ENCODE results near the gene MRPL2.
"Not testable (repeated sequence)": the region's sequence is repeated elsewhere in the genome, so short reads cannot be mapped to it uniquely, and the experiment has no call there.

MRPL2 gene

DNA sequence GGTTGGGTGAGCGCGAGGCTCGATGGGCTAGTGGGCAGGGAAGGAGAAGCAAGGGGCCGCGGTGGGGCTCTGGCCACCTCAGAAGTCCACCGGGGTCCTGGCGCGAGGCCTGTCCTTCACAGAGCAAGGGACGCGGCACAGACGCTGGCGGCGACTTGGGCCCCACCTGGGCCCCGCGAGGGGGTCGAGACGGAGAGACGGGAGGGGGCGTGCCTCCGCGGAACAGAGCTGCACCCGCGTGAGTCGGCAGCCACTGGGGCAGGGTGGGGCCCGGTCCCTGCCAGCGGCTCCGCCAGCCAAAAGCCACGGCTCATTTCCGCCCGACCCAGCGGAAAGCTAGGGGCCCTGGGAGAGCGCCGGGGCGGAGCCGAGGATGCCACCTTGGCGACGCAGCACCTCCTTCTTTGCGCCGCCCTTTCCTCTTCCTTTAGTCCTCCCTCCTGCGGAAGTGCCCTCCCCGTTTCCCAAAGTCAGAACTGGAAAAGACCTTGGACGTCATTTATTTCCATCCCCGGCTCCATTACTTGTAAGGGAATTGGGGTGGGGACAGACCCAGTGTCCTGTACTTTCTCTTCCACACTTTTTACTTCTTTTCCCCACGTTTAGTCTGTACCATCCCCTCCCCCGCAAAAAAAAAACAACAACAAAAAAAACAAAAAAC lies 5.6 kb downstream of the MRPL2 start, which contains the start of gene CUL7:
Gene CUL7, minus strand, starts transcription at position 307 of the 661 bp plus-strand sequence. CDS start 1,063 bp downstream, outside the sequence.
- DNase-seq (ENCODE audit: low spot score) (peak; percentile 83), FAIRE-seq (peak; percentile 66)

DNA sequence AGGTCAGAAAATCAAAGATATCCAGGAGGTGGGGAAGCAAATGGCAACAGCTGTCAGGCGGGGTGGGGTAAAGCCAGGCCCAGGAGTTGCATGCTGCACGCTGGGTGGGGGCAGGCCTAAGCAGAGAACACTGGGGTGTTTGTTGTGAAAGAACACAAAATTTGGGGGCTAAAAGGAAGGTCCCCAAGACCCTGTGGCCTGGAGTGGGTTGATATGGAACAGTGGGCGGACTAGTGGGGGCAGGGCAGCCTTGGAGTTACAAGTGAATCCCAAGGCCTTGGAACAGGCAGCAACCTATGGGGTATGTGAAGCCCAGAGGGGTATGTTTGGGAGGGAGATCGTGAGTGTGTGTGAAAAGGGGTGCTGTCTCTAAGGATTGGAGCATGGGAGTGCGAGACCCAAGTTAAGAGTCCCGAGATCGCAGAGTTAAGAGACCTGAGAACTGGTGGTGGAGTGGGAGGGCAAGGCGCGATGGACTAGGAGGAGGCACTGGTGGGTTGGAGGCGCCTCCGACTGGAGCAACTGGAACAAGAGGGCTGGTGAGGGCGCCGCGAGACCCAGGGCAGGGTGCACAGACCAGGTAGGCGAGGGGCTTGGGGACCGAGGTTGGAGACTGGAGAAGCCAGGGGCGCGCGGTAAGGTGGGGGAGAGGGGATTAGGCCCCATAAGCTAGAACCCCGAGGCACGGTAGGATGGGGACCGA lies 6.2 kb downstream of the MRPL2 start:
- FAIRE-seq (no peak), DNase-seq (ENCODE audit: low spot score) (no peak)

DNA sequence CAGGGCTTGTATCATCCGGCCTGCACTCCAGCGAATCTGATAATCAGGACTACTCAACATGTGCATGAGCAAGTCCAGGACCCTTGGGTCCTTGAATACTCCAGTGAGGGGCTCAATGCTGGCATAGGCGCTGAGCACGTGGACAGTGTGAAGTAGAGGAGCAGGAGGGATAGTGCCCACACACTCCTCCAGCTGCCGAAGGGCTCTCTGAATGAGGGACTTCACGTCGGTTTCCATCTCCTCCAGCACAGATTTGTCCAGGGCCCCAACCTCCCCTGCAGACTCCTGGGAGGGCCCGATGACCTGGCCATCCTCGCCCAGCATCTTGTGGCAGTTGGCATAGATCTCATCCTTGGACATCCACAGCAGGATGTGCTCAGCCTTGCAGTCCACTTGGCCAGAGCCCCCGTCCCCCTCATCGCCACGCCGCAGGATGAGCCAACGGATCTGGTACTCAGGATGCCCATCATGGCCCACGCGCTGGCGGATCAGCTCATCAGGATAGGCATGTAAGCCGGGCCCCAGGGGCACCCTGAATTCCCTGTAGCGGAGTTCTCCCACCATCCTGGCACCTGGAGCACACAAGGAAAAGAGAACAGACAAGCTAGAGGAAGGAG lies 6.9 kb downstream of the MRPL2 start:
- no peak for FAIRE-seq
- no peak for DNase-seq (ENCODE audit: low spot score)

DNA sequence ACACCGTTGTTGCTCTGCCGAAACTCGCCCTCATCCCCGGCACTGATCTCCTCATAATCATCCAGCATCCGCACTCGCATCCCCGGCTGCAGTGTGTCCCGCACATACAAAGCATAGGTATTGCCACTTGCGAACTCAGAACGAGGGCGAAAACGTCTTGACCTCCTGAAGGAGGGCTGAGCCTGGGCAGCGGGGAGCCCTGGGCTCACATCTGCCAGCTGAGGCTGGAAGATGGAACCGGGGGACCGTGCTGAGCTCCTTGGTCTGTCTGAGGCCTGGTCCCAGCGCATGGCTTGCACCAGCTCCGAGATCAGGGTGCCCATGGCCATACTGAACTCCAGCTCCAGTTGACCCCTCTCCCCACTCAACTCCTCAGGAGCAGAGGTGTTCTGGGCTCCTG lies 8.3 kb downstream of the MRPL2 start:
- DNase-seq (ENCODE audit: low spot score) (no peak), FAIRE-seq (no peak)

DNA sequence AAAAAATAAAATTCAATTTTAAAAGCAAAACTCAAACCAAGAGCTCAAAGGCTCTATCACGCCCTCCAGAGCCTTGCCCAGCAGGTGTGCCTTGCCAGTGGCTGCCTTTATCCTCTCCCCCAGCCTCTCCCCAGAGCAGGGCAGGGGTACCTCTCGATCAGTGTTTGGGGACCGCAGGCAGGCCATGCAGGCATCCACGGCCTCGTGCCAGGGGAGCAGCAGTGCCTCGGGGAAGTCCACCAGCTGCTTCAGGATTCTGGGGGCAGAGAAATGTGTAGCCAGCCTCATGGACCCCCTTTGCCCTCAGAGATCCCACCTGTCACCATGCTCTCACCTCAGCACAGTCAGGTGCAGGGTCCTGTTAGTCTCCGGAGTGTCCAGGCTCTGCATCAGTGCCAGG lies 11.2 kb downstream of the MRPL2 start:
- no peak for DNase-seq (ENCODE audit: low spot score)
- no peak for FAIRE-seq

DNA sequence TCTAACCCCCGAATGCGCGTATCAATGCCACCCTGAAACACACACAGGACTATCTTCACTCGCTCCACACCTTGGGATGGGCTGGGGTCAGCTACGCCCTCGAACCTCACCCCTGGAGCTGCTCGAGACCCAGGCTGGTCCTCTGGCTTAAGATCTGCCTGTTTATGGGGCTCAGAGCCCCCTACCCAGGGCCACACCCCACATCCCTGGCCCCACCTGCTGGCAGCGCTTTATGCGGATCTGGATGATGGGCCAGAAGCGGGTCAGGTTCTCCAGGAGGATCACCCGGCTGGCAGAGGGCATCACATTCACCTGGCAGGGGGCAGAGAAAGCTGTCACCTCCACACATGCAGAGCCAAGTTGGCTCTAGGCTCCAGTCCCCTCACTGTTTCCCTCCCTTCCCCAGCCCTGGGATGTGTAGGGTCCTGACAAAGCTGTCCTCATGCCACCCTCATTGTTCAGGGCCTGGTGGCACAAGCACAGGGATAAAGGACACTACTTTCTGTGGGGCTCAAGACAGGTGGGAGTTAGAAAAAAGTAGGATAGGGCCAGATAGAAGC lies 13.8 kb downstream of the MRPL2 start:
- FAIRE-seq = no peak
- no peak for DNase-seq (ENCODE audit: low spot score)

DNA sequence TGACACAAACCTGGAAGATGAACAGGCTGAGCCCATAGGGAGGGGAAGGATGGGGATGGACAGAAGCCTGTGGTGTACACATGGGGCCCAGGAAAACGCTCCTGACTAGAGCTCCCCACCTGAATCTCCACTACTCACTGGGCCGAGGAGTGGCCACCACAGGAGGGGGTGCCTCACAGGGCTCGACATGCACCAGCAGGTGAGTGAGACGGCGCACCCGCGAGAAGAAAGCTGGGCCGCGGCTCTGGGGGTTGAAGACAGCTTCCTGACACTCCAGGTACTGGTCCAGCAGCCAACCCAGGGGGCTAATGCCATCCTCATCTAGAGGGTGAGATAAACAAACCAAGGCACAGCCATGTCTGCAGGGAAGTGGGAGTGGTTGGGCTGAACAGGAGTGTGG lies 15.9 kb downstream of the MRPL2 start:
- DNase-seq (ENCODE audit: low spot score) (no peak), FAIRE-seq (no peak)

DNA sequence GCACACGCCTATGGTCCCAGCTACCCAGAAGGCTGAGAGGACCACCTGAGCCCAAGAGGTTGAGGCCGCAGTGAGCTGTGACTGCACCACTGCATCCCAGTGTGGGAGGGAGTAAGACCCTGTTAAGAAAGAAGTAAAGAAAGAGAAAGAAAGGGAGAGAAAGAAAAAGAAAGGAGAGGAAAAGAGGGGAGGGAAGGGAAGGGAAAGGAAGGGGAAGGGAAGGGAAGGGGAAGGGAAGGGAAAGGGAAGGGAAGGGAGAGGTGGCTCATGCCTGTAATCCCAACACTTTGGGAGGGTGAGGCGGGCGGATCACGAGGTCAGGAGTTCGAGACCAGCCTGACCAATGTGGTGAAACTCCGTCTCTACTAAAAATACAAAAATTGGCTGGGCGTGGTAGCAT lies 17.8 kb downstream of the MRPL2 start:
- not testable (repeated sequence) for FAIRE-seq; DNase-seq (ENCODE audit: low spot score)

DNA sequence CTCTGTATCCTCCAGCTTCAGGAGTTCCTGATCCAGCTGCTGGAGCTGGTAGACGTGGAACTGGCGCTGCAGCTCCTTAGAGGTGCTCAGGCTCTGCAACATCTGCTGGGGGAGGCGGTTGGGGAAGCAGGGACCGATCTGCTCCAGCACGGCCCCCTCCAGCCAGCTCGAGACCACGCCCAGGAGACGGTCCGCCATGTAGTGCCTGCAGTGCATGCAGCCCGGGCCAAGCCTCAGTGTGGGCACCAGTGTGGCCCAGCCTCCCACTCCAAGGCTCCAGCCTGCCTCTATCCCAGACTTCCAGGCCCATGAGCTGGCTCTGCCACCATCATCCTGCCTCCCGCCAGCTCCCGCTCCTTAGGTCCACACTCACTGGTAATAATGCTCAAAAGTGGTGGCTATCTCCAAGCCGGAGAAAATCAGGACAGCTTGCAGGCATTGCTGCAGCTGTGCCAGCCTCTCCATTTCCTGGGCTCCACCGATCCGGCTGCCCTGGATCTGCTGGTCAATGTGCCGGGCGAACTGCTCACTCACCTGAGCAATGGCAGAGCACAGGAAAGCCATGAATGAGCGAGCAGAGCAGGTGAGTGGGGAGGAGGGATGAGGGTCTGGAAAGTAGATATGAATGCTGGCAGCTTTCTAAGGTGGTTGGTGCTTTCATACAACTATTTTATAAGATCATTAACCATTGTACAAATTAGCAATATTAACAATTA lies 18.5 kb downstream of the MRPL2 start:
- no peak for DNase-seq (ENCODE audit: low spot score)
- no peak for FAIRE-seq

DNA sequence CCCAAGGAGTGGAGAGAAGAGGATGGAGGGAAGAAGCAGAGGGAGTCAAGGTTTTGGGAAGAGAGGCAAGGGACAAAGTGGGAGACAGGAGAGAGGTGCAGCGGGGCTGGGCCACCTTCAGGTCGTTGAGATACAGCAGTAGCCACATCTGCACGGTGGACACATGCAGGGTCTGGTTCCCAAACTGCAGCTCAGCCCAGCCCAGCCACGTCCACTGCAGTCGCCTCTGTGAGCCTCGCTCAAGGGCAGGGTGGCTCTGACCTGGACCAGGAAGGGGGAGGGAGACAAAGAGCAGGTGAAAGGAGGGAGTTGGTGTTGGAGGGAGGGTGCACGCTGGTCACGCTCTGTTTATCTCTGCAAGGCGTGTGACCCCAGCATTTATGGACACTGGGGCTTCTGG lies 20.5 kb downstream of the MRPL2 start:
- DNase-seq (ENCODE audit: low spot score) (no peak), FAIRE-seq (no peak)

DNA sequence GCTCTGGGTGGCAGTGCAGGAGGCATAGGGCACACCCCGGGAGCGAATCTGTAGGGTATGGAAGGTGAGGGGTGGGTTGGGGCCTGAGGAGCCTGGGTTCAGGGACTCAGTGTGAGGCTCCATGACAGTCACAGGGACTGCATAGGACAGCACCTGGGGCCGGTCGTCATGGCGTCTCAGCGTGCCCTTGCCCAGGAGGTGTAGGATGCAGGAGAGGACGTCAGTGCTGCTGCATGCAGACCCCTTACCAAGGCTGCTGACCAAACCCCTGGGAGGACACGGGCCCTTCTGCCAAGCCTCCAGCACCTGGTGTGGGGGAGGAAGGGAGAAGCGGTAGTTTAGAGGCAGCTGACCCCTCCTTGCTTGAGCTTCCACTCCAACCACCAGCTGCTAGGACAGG lies 21.5 kb downstream of the MRPL2 start:
- FAIRE-seq (no peak), DNase-seq (ENCODE audit: low spot score) (no peak)

DNA sequence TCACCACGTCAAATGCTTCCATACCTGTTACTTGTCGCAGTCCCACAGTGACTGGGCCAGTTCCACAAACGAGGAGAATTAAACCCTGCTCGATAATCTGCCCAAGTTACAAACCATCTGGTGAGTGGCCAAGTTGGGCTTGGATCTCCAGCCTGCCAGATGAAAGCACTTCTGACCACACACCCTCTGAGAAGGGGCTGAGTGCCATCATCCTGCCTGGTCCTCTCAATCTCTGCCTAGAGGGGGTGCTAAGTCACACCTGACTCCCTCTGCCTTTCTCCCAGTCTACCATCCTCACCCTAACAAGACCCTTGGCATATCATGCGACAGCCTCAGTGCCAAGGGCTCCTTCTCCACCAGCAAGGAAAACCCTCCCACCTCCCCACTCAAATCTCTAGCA lies 22.0 kb downstream of the MRPL2 start:
- DNase-seq (ENCODE audit: low spot score) (no peak), FAIRE-seq (no peak)

DNA sequence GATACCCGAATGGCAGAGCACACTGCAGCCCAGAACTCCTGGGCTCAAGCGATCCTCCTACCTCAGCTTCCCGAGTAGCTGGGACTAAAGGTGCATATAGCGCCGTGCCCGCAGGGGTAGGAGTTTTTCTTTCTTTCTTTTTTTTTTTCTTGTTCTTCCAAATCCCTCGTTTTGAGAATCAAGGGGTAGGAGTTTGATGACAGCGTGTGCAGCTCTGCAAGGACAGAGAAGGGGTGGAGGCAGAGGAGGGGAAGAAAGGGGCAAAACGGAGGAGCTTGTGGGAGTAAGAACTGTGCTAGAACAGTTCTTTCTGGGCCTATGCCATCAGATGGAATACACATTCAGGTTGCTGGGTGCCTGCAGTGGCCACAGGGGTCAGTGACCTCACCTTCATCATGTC lies 22.5 kb downstream of the MRPL2 start:
- no peak for FAIRE-seq
- no peak for DNase-seq (ENCODE audit: low spot score)

DNA sequence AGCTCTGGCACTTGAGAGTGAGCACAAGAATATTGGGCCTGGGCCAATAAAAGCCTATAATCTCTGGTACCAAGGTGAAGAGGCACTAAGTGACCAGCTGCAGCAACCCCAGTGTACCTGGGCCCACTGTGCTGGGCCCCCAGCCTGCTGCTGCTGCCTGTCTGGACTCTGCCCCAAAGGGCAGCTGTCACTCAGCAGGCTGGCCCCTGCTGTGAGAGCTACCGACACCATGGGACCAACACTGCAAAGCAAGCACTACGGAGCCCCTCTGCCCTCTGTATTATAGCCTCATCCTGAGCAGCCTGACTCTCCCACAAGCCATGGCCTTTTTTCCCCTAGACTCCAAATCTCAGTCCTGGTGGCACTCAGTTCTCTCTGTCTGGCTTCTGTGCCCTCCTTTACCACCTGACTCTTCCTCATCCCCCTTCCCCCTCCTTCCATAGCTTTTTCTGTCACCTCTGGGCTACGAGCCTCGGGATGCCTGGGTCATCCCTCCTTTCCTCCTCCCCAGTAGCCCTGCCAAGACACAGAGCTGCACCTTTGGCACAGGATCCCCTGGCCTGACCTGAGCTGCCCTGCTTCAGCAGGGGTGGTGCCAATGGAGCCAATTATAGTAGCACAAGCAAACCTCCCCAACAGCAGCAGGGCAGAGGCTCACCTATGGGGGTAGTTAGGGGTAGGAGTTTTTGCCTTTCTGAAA lies 23.6 kb downstream of the MRPL2 start:
- FAIRE-seq (no peak), DNase-seq (ENCODE audit: low spot score) (no peak)

DNA sequence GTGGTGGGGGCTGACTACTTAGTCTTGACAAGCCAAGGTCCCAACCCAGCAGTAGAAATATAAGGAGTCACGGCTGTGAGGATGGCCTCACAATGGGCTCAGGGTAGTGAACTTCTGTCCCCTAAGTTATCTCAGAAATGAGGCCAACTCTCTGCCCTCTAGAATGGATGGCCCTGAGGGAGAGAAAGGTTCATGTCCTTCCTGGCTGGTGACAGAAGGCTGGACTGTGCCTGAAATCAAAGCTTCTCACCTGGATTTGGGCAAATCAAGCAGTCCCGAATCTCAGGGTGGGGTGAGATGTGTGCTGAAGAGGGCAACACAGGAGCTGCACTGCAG lies 25.1 kb downstream of the MRPL2 start:
- FAIRE-seq = no peak

DNA sequence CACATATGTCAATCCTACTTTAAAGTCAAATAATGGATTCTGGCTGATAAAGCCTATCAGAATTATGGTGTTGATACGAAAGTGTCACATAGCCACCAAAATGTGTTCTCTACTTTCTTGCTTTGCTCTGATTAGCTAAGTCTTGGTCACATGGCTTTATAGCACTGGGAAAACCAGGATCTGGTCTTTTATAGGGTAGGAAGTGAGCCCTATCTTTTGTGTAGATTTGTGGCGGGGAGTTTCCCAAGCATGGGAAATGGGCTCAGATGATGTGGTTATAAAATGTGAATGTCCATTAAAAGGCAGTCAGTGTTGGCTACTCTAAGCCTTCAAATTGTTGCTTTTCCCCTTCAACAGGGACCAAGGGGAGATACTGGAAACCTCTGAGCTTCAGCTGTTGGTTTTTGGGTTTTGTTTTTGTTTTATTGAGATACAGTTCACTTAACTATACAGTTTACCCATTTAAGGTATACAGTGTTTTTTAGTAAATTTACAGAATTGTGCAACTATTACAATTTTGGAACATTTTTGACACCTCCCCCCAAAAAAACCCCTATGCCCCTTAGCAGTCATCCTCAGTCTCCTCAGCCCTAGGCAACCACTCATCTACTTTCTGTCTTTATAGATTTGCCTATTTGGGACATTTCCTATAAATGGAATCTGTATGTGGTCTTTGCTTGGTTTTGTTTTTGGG lies 25.6 kb downstream of the MRPL2 start:
- no peak for DNase-seq (ENCODE audit: low spot score)

More for the DNA sequence above, 25.1 kb downstream of the MRPL2 start:
- DNase-seq (ENCODE audit: low spot score) = no peak

DNA sequence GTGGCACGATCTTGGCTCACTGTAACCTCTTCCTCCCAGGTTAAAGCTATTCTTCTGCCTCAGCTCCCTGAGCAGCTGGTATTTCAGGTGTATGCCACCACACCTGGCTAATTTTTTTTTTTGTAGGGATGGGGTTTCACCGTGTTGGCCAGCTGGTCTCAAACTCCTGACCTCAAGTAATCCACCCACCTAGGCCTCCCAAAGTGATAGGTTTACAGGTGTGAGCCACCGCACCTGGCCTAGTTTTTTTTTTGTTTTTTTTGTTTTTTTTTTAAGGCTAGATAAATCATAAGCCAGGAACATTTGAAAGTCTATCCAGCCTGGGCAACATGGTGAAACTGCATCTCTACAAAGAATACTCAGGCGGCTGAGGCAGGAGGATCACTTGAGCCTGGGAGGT lies 26.9 kb downstream of the MRPL2 start:
- DNase-seq (ENCODE audit: low spot score) = no peak
- FAIRE-seq = no peak

More for the DNA sequence above, 25.6 kb downstream of the MRPL2 start:
- no peak for FAIRE-seq

DNA sequence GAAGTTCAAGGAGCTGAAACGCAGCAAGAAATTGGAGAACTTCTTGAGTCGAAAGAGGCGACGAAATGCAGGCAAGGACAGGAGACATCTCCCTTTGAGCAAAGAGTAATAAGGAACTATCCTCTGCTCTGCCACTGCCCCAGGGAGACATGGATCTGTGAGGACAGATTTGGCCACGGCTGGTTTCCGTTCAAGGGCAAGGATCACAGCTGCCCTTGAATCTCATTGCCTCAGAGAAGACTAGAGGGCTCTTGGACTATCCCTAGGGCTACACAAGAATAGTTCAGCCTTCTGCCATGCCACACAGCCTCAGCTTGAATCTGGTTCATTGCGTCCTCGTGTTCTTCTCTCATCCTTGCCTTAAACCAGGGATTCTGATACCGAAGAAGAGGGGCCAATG lies 30.1 kb downstream of the MRPL2 start:
- no peak for FAIRE-seq

DNA sequence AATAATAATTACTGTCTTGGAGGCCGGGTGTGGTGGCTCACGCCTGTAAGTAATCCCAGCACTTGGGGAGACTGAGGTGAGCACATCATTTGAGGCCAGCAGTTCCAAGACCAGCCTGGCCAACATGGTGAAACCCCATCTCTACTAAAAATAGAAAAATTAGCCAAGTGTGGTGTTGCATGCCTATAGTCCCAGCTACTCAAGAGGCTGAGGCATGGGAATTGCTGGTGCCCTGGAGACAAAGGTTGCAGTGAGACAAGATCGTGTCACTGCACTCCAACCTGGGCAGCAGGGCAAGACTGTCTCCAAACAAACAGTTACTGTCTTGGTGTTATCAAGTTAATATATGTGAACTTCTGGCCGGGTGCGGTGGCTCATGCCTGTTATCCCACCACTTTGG lies 32.9 kb downstream of the MRPL2 start:
- no peak for FAIRE-seq

More for the DNA sequence above, 30.1 kb downstream of the MRPL2 start:
- no peak for DNase-seq (ENCODE audit: low spot score)

DNA sequence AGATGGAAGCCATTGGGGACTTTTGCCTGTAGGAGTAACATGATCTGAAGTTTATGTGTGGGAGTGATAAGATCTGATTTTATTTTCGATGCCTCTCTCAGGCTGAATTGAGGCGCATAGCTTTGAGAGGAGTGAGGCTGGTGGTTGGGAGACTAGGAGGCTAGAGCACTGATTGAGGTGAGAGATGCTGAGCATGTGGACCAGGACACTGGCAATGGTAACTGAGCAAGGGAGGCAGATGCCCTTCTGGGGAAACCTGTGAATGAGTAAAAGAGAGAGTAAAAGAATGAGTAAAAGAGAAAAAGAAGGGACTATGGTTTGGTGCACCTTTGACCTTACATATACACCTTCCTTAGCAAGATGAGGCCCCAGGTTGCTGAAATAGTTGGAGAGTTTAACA lies 34.8 kb downstream of the MRPL2 start:
- DNase-seq (ENCODE audit: low spot score) (no peak), FAIRE-seq (no peak)

More for the DNA sequence above, 32.9 kb downstream of the MRPL2 start:
- DNase-seq (ENCODE audit: low spot score) = no peak
